Measurements from ENCODE around the gene ADRA2C. TPM values are rescaled to one million over a fixed set of nuclear protein-coding genes. Genes with fewer than 3 reads are reported as not detected.

ADRA2C gene
- total and polyA plus RNA-seq, 2 experiments from 2014 or later: 3.0 to 16.6 TPM

DNA sequence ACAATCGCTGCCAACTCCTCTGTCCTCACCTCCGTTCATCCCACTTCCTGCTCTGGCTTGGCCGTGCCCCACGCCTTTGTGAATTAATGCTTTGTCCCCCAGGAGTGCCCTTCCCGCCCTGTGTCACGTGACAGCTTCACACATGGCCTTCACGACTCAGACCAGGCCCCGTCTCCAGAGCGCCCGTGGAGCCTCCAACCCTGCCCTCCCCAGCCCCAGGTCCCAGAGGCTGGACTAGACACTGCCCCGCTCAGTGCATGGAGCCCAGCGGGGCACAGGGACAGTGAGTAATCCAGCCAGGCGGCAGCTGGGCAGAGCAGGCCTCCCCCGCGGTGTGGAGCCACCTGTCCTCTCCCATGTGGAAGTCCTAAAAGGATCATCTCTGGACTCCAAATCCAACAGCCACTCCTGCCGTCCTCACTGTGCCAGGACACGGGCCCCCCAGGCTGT lies 7.4 kb downstream of the ADRA2C start:
- no peaks in the 10 kb centered on the region for H3K9me2 ChIP-seq (ENCODE audit: insufficient read depth)
- no peak overlapping the region for H3K4me3 ChIP-seq
- peaks cover 17% of the 10 kb centered on the region for H3K27me3 Mint-ChIP-seq (ENCODE audit: insufficient read depth, low read depth, poor library complexity)
- no peak for TF ChIP-seq POLR2AphosphoS5 (IDR thresholded peaks at IDR 0.05; ENCODE audit: low read depth)
- TF ChIP-seq, protein P1, sequence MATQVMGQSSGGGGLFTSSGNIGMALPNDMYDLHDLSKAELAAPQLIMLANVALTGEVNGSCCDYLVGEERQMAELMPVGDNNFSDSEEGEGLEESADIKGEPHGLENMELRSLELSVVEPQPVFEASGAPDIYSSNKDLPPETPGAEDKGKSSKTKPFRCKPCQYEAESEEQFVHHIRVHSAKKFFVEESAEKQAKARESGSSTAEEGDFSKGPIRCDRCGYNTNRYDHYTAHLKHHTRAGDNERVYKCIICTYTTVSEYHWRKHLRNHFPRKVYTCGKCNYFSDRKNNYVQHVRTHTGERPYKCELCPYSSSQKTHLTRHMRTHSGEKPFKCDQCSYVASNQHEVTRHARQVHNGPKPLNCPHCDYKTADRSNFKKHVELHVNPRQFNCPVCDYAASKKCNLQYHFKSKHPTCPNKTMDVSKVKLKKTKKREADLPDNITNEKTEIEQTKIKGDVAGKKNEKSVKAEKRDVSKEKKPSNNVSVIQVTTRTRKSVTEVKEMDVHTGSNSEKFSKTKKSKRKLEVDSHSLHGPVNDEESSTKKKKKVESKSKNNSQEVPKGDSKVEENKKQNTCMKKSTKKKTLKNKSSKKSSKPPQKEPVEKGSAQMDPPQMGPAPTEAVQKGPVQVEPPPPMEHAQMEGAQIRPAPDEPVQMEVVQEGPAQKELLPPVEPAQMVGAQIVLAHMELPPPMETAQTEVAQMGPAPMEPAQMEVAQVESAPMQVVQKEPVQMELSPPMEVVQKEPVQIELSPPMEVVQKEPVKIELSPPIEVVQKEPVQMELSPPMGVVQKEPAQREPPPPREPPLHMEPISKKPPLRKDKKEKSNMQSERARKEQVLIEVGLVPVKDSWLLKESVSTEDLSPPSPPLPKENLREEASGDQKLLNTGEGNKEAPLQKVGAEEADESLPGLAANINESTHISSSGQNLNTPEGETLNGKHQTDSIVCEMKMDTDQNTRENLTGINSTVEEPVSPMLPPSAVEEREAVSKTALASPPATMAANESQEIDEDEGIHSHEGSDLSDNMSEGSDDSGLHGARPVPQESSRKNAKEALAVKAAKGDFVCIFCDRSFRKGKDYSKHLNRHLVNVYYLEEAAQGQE (IDR thresholded peaks at IDR 0.05; ENCODE audit: unreplicated experiment): no peak
- no peak for TF ChIP-seq CREB1 (CRISPR knock-in tag; IDR thresholded peaks at IDR 0.05; ENCODE audit: low read depth)
- no peak for TF ChIP-seq EZH2phosphoT487 (IDR thresholded peaks at IDR 0.05; ENCODE audit: unreplicated experiment)
- TF ChIP-seq, protein P2, sequence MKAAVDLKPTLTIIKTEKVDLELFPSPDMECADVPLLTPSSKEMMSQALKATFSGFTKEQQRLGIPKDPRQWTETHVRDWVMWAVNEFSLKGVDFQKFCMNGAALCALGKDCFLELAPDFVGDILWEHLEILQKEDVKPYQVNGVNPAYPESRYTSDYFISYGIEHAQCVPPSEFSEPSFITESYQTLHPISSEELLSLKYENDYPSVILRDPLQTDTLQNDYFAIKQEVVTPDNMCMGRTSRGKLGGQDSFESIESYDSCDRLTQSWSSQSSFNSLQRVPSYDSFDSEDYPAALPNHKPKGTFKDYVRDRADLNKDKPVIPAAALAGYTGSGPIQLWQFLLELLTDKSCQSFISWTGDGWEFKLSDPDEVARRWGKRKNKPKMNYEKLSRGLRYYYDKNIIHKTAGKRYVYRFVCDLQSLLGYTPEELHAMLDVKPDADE (IDR thresholded peaks at IDR 0.05): no peak
- no peak for TF ChIP-seq ZNF331 (CRISPR knock-in tag; IDR thresholded peaks at IDR 0.05; ENCODE audit: low read depth)
- no peak for TF ChIP-seq EZH2 (IDR thresholded peaks at IDR 0.05; ENCODE audit: low read depth, unreplicated experiment)
- no peak for TF ChIP-seq JUNB (IDR thresholded peaks at IDR 0.05; ENCODE audit: unreplicated experiment)
- TF ChIP-seq ZNF114 (CRISPR knock-in tag; IDR thresholded peaks at IDR 0.05): no peak
- TF ChIP-seq, protein P3, sequence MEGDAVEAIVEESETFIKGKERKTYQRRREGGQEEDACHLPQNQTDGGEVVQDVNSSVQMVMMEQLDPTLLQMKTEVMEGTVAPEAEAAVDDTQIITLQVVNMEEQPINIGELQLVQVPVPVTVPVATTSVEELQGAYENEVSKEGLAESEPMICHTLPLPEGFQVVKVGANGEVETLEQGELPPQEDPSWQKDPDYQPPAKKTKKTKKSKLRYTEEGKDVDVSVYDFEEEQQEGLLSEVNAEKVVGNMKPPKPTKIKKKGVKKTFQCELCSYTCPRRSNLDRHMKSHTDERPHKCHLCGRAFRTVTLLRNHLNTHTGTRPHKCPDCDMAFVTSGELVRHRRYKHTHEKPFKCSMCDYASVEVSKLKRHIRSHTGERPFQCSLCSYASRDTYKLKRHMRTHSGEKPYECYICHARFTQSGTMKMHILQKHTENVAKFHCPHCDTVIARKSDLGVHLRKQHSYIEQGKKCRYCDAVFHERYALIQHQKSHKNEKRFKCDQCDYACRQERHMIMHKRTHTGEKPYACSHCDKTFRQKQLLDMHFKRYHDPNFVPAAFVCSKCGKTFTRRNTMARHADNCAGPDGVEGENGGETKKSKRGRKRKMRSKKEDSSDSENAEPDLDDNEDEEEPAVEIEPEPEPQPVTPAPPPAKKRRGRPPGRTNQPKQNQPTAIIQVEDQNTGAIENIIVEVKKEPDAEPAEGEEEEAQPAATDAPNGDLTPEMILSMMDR (conservative IDR thresholded peaks at IDR 0.05; ENCODE audit: low read depth in 2 of 2): no peak
- TF ChIP-seq STAT1 (IDR thresholded peaks at IDR 0.05; ENCODE audit: unreplicated experiment): no peak
- no peak for TF ChIP-seq NANOG (IDR thresholded peaks at IDR 0.05; ENCODE audit: borderline replicate concordance)
- TF ChIP-seq, protein P4, sequence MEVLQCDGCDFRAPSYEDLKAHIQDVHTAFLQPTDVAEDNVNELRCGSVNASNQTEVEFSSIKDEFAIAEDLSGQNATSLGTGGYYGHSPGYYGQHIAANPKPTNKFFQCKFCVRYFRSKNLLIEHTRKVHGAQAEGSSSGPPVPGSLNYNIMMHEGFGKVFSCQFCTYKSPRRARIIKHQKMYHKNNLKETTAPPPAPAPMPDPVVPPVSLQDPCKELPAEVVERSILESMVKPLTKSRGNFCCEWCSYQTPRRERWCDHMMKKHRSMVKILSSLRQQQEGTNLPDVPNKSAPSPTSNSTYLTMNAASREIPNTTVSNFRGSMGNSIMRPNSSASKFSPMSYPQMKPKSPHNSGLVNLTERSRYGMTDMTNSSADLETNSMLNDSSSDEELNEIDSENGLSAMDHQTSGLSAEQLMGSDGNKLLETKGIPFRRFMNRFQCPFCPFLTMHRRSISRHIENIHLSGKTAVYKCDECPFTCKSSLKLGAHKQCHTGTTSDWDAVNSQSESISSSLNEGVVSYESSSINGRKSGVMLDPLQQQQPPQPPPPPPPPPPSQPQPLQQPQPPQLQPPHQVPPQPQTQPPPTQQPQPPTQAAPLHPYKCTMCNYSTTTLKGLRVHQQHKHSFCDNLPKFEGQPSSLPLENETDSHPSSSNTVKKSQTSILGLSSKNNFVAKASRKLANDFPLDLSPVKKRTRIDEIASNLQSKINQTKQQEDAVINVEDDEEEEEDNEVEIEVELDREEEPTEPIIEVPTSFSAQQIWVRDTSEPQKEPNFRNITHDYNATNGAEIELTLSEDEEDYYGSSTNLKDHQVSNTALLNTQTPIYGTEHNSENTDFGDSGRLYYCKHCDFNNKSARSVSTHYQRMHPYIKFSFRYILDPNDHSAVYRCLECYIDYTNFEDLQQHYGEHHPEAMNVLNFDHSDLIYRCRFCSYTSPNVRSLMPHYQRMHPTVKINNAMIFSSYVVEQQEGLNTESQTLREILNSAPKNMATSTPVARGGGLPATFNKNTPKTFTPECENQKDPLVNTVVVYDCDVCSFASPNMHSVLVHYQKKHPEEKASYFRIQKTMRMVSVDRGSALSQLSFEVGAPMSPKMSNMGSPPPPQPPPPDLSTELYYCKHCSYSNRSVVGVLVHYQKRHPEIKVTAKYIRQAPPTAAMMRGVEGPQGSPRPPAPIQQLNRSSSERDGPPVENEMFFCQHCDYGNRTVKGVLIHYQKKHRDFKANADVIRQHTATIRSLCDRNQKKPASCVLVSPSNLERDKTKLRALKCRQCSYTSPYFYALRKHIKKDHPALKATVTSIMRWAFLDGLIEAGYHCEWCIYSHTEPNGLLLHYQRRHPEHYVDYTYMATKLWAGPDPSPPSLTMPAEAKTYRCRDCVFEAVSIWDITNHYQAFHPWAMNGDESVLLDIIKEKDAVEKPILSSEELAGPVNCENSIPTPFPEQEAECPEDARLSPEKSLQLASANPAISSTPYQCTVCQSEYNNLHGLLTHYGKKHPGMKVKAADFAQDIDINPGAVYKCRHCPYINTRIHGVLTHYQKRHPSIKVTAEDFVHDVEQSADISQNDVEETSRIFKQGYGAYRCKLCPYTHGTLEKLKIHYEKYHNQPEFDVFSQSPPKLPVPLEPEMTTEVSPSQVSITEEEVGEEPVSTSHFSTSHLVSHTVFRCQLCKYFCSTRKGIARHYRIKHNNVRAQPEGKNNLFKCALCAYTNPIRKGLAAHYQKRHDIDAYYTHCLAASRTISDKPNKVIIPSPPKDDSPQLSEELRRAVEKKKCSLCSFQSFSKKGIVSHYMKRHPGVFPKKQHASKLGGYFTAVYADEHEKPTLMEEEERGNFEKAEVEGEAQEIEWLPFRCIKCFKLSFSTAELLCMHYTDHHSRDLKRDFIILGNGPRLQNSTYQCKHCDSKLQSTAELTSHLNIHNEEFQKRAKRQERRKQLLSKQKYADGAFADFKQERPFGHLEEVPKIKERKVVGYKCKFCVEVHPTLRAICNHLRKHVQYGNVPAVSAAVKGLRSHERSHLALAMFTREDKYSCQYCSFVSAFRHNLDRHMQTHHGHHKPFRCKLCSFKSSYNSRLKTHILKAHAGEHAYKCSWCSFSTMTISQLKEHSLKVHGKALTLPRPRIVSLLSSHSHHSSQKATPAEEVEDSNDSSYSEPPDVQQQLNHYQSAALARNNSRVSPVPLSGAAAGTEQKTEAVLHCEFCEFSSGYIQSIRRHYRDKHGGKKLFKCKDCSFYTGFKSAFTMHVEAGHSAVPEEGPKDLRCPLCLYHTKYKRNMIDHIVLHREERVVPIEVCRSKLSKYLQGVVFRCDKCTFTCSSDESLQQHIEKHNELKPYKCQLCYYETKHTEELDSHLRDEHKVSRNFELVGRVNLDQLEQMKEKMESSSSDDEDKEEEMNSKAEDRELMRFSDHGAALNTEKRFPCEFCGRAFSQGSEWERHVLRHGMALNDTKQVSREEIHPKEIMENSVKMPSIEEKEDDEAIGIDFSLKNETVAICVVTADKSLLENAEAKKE (CRISPR knock-in tag; IDR thresholded peaks at IDR 0.05): no peak
- H3K4me1 Mint-ChIP-seq: peaks cover 18% of the 10 kb centered on the region
- peaks cover 3% of the 10 kb centered on the region; the same call in 1 of the 2 replicates for H3K4me1 ChIP-seq (ENCODE audit: insufficient read depth)
- no peak overlapping the region for H3K4me2 ChIP-seq
- H3K36me3 Mint-ChIP-seq (ENCODE audit: low read depth): no peaks in the 10 kb centered on the region
- no peak overlapping the region for H3K4me3 Mint-ChIP-seq
- no peaks in the 10 kb centered on the region for H3K36me3 ChIP-seq (ENCODE audit: insufficient read depth)
- no peak overlapping the region for H3K27ac ChIP-seq (ENCODE audit: low read depth)
- H3K27ac Mint-ChIP-seq: no peak overlapping the region
- H2AFZ ChIP-seq: no peak overlapping the region
- H3K27me3 ChIP-seq (ENCODE audit: insufficient read depth): peaks cover 1% of the 10 kb centered on the region
- H3F3A ChIP-seq (replicated peaks; ENCODE audit: low read depth): 0 out of 2 replicates have a peak, but pooled peaks cover 4% of the 10 kb centered on the region
- no peak for DNase-seq (ENCODE audit: low spot score)
- H3K79me2 ChIP-seq (replicated peaks; ENCODE audit: insufficient read depth): no peaks in the 10 kb centered on the region
- no peaks in the 10 kb centered on the region for H4K20me1 ChIP-seq (replicated peaks; ENCODE audit: insufficient read depth)
- ATAC-seq: no peak
- H3K9me3 Mint-ChIP-seq: no peaks in the 10 kb centered on the region; the same call in 2 of the 3 replicates

Data from GM23338 (cell line).